HuH-7 (cell line): ENCODE measurements around the gene PCCA.
A peak's percentile ranks its signal among the peaks of the same experiment; 100 is the strongest.
"Not testable (repeated sequence)": the region's sequence is repeated elsewhere in the genome, so short reads cannot be mapped to it uniquely, and the experiment has no call there.

Source experiments
- DNase-seq: peaks from one replicate; pipeline ENCODE4 v3.0.0; 2011; ENCODE audit warnings: low spot score

PCCA gene, protein sequence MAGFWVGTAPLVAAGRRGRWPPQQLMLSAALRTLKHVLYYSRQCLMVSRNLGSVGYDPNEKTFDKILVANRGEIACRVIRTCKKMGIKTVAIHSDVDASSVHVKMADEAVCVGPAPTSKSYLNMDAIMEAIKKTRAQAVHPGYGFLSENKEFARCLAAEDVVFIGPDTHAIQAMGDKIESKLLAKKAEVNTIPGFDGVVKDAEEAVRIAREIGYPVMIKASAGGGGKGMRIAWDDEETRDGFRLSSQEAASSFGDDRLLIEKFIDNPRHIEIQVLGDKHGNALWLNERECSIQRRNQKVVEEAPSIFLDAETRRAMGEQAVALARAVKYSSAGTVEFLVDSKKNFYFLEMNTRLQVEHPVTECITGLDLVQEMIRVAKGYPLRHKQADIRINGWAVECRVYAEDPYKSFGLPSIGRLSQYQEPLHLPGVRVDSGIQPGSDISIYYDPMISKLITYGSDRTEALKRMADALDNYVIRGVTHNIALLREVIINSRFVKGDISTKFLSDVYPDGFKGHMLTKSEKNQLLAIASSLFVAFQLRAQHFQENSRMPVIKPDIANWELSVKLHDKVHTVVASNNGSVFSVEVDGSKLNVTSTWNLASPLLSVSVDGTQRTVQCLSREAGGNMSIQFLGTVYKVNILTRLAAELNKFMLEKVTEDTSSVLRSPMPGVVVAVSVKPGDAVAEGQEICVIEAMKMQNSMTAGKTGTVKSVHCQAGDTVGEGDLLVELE

GRCh38 chr13:100088644-100089464 lies at the start of gene PCCA:
TSS of gene PCCA (plus strand) at chr13:100089093. CDS start at chr13:100089121, 28 bp downstream.
- DNase-seq = peak; percentile 75

DNA sequence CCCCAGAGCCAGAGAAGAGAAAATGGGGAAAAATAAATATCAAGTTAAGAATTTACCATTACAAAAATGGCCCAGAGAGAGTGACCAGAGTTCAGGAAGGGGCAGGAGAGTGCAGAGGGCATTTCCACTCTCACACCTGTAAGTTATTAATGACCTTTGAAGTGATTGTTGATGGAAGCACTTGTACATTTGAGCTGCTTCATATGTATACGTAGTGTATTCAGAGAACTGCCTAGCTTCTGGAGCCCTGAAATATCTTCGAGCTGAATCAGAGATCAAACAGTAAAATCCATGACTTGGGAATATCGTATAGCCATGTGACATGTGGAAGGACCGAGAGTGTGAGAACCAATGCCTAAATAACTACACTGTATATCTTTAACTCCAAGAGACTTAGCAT lies 49.2 kb upstream of the PCCA start:
- DNase-seq = no peak

- DNase-seq = no peak
Measured at GRCh38 chr13:100040196-100040595, 48.7 kb upstream of the PCCA start.

- DNase-seq = no peak
Measured at GRCh38 chr13:100044936-100045335, 44.0 kb upstream of the PCCA start.

DNA sequence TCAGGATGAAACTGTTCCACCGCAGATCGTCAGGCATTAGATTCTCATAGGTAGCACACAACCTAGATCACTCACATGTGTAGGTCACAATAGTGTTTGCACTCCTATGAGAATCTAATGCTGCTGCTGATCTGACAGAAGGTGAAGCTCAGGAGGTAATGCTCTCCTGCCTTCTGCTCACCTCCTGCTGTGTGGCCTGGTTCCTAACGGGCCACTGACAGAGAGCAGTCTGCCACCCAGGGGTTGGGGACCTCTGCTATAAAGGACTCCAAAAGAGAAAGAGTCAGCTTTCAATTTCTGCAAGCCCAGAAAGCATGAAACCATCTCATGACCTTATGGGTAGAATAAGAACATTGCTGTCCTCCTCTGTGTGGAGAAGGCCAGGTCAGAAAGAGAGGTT lies 43.5 kb upstream of the PCCA start:
- DNase-seq = no peak

DNA sequence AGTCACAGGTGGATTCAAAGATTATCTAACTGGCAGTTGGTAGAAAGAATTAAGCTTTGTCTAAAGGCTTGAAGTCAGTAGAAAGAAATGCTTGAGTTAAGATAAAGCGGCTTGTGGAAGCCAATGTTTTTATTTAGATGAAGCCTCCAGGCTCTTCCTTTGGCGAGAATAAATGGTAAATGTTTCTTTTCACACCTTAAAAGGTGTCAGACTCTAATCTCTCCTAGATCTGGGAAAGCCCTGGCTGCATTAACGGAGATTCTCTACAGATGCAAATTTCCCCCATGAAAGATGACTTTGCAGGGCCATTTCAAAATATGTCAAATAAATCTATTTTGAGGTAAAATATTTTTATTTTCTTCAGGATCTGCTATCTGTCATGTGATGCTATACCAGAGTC lies 37.8 kb upstream of the PCCA start:
- no peak for DNase-seq

DNA sequence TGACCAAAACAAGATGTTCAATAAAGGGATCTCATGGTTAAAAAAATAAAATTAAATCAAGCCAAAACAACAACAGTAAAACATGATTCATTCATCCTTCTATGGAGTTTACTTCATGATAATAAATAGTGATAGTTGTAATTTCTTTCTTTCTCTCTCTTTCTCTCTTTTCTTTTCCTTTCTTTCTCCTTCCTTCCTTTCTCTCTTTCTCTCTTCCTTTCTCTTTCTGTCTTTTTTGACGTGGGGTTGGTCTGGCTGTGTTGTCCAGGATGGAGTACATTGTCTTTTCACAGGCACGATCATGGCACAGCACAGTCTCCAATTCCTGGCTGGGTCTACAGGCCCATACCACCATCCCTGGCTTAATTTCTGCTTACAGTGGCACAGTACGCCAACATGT lies 29.1 kb upstream of the PCCA start:
- DNase-seq = no peak

- no peak for DNase-seq
Measured at GRCh38 chr13:100063333-100063732, 25.6 kb upstream of the PCCA start.

GRCh38 chr13:100063906-100064305 lies 25.0 kb upstream of the PCCA start:
- DNase-seq = no peak

GRCh38 chr13:100068133-100068931 lies 20.6 kb upstream of the PCCA start:
- no peak for DNase-seq

GRCh38 chr13:100069278-100069677 lies 19.6 kb upstream of the PCCA start:
- no peak for DNase-seq

GRCh38 chr13:100075700-100076587 lies 12.9 kb upstream of the PCCA start:
- no peak for DNase-seq

DNA sequence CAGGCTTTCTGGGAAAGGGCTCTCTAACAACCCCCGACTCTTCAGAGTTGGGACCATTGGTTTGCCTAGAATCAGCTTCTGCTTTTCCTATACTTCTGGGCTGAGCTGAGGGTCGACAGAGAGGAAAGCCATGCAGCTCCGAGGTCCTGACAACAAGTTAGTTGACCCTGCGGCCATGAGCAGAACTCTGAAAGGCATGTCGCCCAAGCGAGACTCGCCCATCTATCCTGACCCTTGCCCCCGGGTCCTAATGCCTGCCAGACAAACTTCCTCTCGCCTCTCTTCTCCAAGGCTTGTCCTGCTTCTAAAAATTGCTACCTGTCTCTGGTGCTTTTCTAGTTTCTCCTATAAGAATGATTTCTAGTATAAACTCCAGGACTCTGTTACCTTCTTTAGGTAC lies 9.9 kb upstream of the PCCA start:
- DNase-seq = not testable (repeated sequence)

DNA sequence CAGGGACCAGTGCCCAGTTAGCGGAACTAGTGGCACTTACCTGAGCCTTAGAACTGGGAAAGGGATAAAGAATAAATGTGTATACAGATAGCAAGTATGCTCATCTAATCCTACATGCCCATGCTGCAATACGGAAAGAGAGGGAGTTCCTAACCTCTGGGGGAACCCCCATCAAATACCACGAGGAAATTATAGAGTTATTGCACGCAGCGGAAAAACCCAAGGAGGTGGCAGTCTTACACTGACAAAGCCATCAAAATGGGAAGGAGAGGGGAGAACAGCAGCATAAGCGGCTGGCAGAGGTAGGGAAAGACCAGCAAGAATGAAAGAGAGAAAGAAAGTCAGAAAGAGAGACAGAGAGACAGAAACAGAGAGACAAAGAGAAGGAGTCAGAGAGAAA lies 5.5 kb upstream of the PCCA start:
- DNase-seq = not testable (repeated sequence)

GRCh38 chr13:100088273-100088643 lies 635 bp upstream of the PCCA start:
- DNase-seq = no peak

DNA sequence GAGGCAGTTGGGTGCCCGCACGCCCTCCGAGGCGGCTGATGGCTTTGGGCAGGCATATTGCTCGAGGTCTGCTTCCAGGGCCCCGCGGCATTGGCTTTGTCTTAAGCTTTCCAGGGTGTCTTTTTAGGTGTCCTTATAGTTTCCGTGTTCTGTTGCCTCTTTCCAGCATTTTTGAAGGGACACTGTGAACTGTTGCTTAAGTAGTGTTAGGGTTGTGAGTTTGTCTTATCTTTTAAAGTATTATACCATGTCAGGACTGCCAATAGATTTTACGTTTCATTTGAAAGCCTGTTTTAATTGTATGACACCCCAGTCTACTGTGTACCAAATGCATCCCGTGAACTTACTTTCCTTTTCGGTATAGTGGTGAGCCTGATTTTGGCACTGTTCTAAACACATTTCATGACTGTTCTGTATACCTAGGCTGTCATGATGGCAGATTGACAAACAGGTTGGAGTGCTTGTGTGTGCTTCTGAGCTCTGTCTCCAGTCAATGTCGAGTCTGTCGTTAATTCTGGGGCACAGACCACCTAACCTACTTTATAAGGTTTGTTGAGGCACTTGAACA lies 656 bp downstream of the PCCA start:
- no peak for DNase-seq

DNA sequence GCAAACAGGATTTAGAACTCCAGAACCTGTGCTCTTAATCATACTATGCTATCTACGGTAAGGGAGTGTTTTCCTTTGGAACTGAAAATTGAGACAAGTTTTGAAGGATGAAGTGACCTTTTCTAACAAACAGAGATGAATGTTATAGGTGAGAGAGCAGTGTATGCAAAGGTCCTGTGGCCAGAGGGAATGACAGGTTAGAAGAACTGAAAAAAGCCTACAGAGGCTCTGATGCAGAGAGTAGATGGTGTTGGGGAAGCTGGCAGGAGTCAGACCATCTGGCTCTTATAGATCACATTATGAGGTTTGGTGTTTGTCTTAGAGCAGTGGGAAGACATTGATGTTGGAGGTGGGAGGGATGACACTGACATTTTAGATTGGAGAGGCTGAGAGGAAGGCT lies 2.0 kb downstream of the PCCA start:
- DNase-seq = no peak

GRCh38 chr13:100091391-100091790 lies 2.5 kb downstream of the PCCA start:
- DNase-seq = no peak

GRCh38 chr13:100092273-100092672 lies 3.4 kb downstream of the PCCA start:
- DNase-seq = not testable (repeated sequence)

- DNase-seq = no peak
Measured at GRCh38 chr13:100095498-100095897, 6.6 kb downstream of the PCCA start.
